ENCODE results near the gene UBR2.

GRCh38 chr6:42598300-42598699, 34.5 kb downstream of the UBR2 start:
- TF ChIP-seq CTCF (IDR thresholded peaks at IDR 0.05), result no peak
- no peak for TF ChIP-seq POLR2A (IDR thresholded peaks at IDR 0.05)
- no peak for TF ChIP-seq EP300 (IDR thresholded peaks at IDR 0.05)

All from tibial nerve (tissue), 4 donors.